NB4 (cell line): ENCODE results near the gene SLC51A.

Experiments
- CTCF ChIP-seq: IDR thresholded peaks from one replicate; pipeline ENCODE4 v1.5.1; 2012; ENCODE audit warnings: low read depth, low read length
- MAX ChIP-seq: IDR thresholded peaks from 2 replicates; pipeline ENCODE4 v1.6.1; 2011; ENCODE audit warnings: low read depth, low read length
- MYC ChIP-seq: IDR thresholded peaks from 2 replicates; pipeline ENCODE4 v1.6.1; 2011; ENCODE audit warnings: low read depth, low read length
- POLR2A ChIP-seq: IDR thresholded peaks from 2 replicates; pipeline ENCODE4 v1.6.1; 2011; ENCODE audit warnings: mild to moderate bottlenecking; ENCODE audit not compliant: insufficient read length; ENCODE audit errors: extremely low read depth

GRCh38 chr3:196235452-196236122 is 19.3 kb downstream of the SLC51A start:
- TF ChIP-seq CTCF: no peak
- TF ChIP-seq MAX: no peak
- no peak for TF ChIP-seq POLR2A
- peak; percentile 58; the same call in 1 of the 2 replicates for TF ChIP-seq MYC
